Right lobe of liver (tissue), 6 donors: Measurements from ENCODE around the gene NDUFA11. TPM values are rescaled to one million over a fixed set of nuclear protein-coding genes. Genes with fewer than 3 reads are reported as not detected.

Source experiments
- ATAC-seq, 4 donors: fragments of 200-7000 bp; cut with Tn5 transposase; one replicate each; pipeline ENCODE4 v1.9.1; 2020; ENCODE audit warnings: mild to moderate bottlenecking in 4 of 4, moderate library complexity in 4 of 4
- DNase-seq, 3 donors: peaks; one replicate each; pipeline ENCODE4 v3.0.0-alpha.2; 2020
- H3K27ac ChIP-seq, 3 donors: fragments of 200-600 bp; one replicate each; pipeline ENCODE4 v1.8.0; 2022
- H3K27me3 ChIP-seq, 2 donors: fragments of 200-600 bp; one replicate each; pipeline ENCODE4 v1.8.0; 2022
- H3K36me3 ChIP-seq, 4 donors: fragments of 200-600 bp; sonication (generic) in 1 of 4; one replicate each; pipeline versions ENCODE4 v1.5.1 to v1.8.0; 2017 to 2022; ENCODE audit warnings: control low read depth in 1 of 4
- H3K4me1 ChIP-seq, 4 donors: fragments of 200-600 bp; sonication (generic) in 1 of 4; one replicate each; pipeline versions ENCODE4 v1.5.1 to v1.8.0; 2017 to 2022; ENCODE audit warnings: control low read depth in 1 of 4
- H3K4me3 ChIP-seq, 3 donors: fragments of 200-600 bp; one replicate each; pipeline ENCODE4 v1.8.0; 2022
- H3K9me3 ChIP-seq, 4 donors: fragments of 200-600 bp; sonication (generic) in 1 of 4; one replicate each; pipeline versions ENCODE4 v1.5.1 to v1.8.0; 2017 to 2022; ENCODE audit warnings: control low read depth in 1 of 4
- CTCF ChIP-seq, 4 donors: fragments of 200-600 bp in 3 of 4; fragments of 450-650 bp in 1 of 4; IDR thresholded peaks; one replicate each; pipeline versions ENCODE4 v1.5.1 to v1.8.0; 2016 to 2022; ENCODE audit warnings: antibody characterized with exemption in 4 of 4, mild to moderate bottlenecking in 2 of 4
- POLR2A ChIP-seq: fragments of 450-650 bp; IDR thresholded peaks from one replicate; pipeline ENCODE4 v1.6.1; 2017; ENCODE audit warnings: antibody characterized with exemption, mild to moderate bottlenecking
- WGBS: methylation state at CpG from one replicate; pipeline ENCODE4 v1.1.6; 2018; ENCODE audit warnings: low coverage, low lambda C conversion rate; ENCODE audit not compliant: insufficient coverage; ENCODE audit errors: missing lambda C conversion rate; 5-methylcytosine and 5-hydroxymethylcytosine counted together
- intact Hi-C, 2 donors: fragments of 100-400 bp; cut with DNase I; formaldehyde crosslinking; loops; one replicate each; pipeline versions ENCODE4 v1.11.2 to v1.14.1; 2022
- total RNA-seq, 6 experiments: library from RNA; depleted of rRNA in 2 of 6; stranded (reverse); fragments of >200 nt in 2 of 6; fragmentation: NEBNext Ultra II Directional in 3 of 6; extraction: Animal tissue kit (Norgen Biotek cat#: 25700) in 3 of 6; gene quantifications; one replicate each; pipeline versions ENCODE4 v1.1.0 to v1.2.4, GENCODE V29; 2016 to 2023
- donor health status: DM: no; HTN: yes; CAD: no.
- donor health status: DM: no; HTN: no; CAD: no.
- donor health status: DM: no; HTN: no; CAD: no.
- donor health status: DM: no; HTN: yes; CAD: no.
- donor health status: DM: no; HTN: yes; CAD: no.

Gene NDUFA11
- total RNA-seq, 6 experiments from 2014 or later, result 108 to 161 (median 157) TPM

GRCh38 chr19:5895409-5895808, 8.2 kb downstream of the NDUFA11 start:
- no peak for TF ChIP-seq CTCF (IDR thresholded peaks at IDR 0.05)
- TF ChIP-seq POLR2A, result no peak
- ATAC-seq, result no peak
- Histone ChIP-seq H3K9me3 (no peaks in the 10 kb centered on the region), H3K36me3 (peaks cover 0 to 14% (median 3%) of the 10 kb centered on the region in 4 donors), H3K27me3 (no peaks in the 10 kb centered on the region), H3K27ac (no peak overlapping the region), H3K4me3 (no peak overlapping the region), H3K4me1 (peaks cover 0 to 8% (median 2%) of the 10 kb centered on the region in 4 donors)
- DNase-seq, result no peak
- 56% methylated on average over 3 of the region's 15 CpGs for WGBS
- intact Hi-C loops, result loop anchor here in 1 of 2 donors (5.0 kb wide), 1 partner anchor 73 kb away; no protein-coding TSS in a partner anchor

GRCh38 chr19:5894704-5895349, 8.8 kb downstream of the NDUFA11 start:
- ATAC-seq, result no peak
- Histone ChIP-seq H3K36me3 (peaks cover 0 to 14% (median 3%) of the 10 kb centered on the region in 4 donors), H3K27ac (no peak overlapping the region), H3K9me3 (no peaks in the 10 kb centered on the region), H3K27me3 (no peaks in the 10 kb centered on the region), H3K4me1 (peaks cover 0 to 8% (median 2%) of the 10 kb centered on the region in 4 donors), H3K4me3 (no peak overlapping the region)
- no peak for DNase-seq
- TF ChIP-seq POLR2A (no peak), CTCF (IDR thresholded peaks at IDR 0.05) (no peak)
- WGBS, result 100% methylated on average over 1 of the region's 28 CpGs
- intact Hi-C loops, result loop anchor here (5.0 kb wide), 3 partner anchors 73 to 88 kb away; partner anchors contain the start of gene NRTN (in 1 of the 2)

- Histone ChIP-seq H3K27ac (no peak overlapping the region), H3K36me3 (peaks cover 0 to 14% (median 3%) of the 10 kb centered on the region in 4 donors), H3K9me3 (no peaks in the 10 kb centered on the region), H3K4me3 (no peak overlapping the region), H3K27me3 (no peaks in the 10 kb centered on the region), H3K4me1 (peaks cover 0 to 8% (median 2%) of the 10 kb centered on the region in 4 donors)
- DNase-seq (no peak), ATAC-seq (peak; percentile 8 to 45 (median 33))
- WGBS, result 84% methylated on average over 9 of the region's 28 CpGs
- intact Hi-C loops, result loop anchor here (5.0 kb wide), 2 partner anchors 82 to 87 kb away; partner anchors contain the start of gene NRTN (in 1 of the 2)
- TF ChIP-seq POLR2A (no peak), CTCF (IDR thresholded peaks at IDR 0.05) (no peak)
Measured at GRCh38 chr19:5893907-5894703, 9.5 kb downstream of the NDUFA11 start.

GRCh38 chr19:5893296-5893903, 10.2 kb downstream of the NDUFA11 start:
- H3K4me1 ChIP-seq, result peaks cover 0 to 8% (median 2%) of the 10 kb centered on the region in 4 donors
- H3K27ac ChIP-seq, result no peak overlapping the region
- WGBS, result 63% methylated on average over 7 of the region's 13 CpGs
- DNase-seq (no peak), ATAC-seq (peak; percentile 1 to 5 (median 4))
- no peak overlapping the region for H3K4me3 ChIP-seq
- intact Hi-C loops, result loop anchor here (5.0 kb wide), 2 partner anchors 81 to 86 kb away; partner anchors contain the start of gene NRTN (in 1 of the 2)
- no peak for TF ChIP-seq POLR2A
- TF ChIP-seq CTCF (IDR thresholded peaks at IDR 0.05), result no peak
- no peaks in the 10 kb centered on the region for H3K9me3 ChIP-seq
- no peaks in the 10 kb centered on the region for H3K27me3 ChIP-seq
- H3K36me3 ChIP-seq, result peaks cover 0 to 14% (median 3%) of the 10 kb centered on the region in 4 donors
